VCaP (cell line): ENCODE results near the gene UNC13C.

Experiments
- H3K27ac ChIP-seq: fragments of 450-650 bp; 2 replicates; pipeline ENCODE4 v1.5.1; 2017
- TF ChIP-seq, protein P1 (sequence below): fragments of 450-650 bp; conservative IDR thresholded peaks from 2 replicates; pipeline ENCODE4 v1.5.1; 2017; ENCODE audit warnings: mild to moderate bottlenecking, moderate library complexity

Gene UNC13C

GRCh38 chr15:53974813-53975212, 3.4 kb upstream of the UNC13C start:
- TF ChIP-seq, protein P1, sequence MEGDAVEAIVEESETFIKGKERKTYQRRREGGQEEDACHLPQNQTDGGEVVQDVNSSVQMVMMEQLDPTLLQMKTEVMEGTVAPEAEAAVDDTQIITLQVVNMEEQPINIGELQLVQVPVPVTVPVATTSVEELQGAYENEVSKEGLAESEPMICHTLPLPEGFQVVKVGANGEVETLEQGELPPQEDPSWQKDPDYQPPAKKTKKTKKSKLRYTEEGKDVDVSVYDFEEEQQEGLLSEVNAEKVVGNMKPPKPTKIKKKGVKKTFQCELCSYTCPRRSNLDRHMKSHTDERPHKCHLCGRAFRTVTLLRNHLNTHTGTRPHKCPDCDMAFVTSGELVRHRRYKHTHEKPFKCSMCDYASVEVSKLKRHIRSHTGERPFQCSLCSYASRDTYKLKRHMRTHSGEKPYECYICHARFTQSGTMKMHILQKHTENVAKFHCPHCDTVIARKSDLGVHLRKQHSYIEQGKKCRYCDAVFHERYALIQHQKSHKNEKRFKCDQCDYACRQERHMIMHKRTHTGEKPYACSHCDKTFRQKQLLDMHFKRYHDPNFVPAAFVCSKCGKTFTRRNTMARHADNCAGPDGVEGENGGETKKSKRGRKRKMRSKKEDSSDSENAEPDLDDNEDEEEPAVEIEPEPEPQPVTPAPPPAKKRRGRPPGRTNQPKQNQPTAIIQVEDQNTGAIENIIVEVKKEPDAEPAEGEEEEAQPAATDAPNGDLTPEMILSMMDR: no peak
- no peak overlapping the region for H3K27ac ChIP-seq

DNA sequence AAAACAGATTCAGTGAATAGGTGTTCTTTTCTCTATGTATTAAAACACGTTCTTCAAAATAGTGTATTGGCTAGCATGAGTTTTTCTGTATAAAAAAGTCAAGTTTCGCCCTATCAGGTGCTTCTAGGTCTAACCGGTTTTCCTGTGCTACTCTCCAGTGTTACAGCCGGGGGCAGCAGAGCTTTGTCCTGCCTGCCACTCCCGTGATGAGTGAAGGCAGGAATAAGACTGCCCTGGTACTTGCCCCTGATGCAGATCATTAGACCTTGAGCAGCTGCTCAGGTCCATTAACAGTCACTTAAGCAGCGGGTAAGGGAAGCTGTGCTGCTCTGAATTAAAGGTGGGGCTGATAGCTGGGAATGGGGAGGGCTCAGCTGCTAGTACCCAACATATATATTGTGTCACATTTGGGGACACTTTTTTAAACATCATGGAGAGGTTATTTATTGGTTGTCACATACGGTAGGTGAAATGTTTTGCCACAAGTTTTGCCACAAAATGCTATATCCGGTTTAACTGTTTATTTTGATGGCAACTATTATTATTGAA, 1.3 kb upstream of the UNC13C start:
- TF ChIP-seq, protein P1: peak; percentile 72
- no peak overlapping the region for H3K27ac ChIP-seq

DNA sequence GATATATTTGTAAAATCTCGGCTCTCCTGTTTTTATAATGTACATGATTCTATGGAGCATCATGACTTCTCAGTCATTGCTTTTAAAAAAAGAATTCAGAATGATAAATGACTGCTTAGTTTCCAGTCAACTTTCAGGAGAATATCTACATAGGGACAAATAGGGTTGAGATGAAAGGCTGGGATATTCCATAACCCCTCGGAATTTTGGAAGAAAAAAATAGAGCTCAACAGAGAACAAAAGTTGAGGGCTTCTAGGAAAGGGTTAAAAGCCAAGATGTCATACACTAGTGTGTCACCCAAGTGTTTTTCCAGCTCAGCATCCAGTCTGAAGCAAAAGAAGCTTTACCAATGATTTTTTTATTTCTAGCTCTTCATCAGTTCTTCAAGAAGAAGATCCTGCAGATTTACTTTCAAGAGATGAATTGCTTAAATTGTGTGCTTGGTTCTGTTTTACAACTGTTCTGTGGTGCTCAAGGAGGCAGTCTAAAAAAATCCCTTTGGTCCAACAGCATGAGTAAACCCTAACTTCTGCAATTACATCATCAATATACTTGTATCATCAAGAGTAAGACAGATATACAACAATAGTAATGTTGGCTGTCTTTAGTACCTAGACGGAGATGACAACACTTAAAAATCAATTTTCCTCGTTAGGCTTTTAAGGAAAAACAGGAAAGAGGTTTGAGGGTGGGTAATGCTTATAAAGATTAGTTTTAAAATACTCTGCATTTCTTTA, 979 bp downstream of the UNC13C start:
- H3K27ac ChIP-seq: no peak overlapping the region
- TF ChIP-seq, protein P1: no peak

GRCh38 chr15:53980021-53980420, 1.8 kb downstream of the UNC13C start:
- TF ChIP-seq, protein P1: no peak
- no peak overlapping the region for H3K27ac ChIP-seq

- TF ChIP-seq, protein P1: no peak
- no peak overlapping the region for H3K27ac ChIP-seq
Measured at GRCh38 chr15:53982071-53982680, 3.9 kb downstream of the UNC13C start.

DNA sequence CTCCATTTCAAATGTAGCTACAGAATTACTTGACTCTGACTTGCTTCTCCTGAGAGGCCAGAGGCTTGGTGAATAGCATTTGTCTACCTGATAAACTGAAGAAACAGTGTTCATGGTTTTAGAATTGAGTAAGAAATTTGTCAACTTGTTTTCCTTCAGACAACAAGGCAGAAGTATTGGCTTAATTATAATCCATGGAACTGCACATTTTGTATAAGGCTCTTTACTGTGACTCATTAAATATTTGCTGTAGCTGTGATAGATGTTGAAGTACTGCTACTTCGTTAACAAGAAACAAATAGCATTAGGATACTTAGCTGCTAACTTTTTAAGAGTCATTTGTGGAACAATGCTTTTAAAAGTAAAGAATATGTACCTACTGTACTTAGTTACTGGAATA, 4.6 kb downstream of the UNC13C start:
- no peak overlapping the region for H3K27ac ChIP-seq
- TF ChIP-seq, protein P1: no peak

DNA sequence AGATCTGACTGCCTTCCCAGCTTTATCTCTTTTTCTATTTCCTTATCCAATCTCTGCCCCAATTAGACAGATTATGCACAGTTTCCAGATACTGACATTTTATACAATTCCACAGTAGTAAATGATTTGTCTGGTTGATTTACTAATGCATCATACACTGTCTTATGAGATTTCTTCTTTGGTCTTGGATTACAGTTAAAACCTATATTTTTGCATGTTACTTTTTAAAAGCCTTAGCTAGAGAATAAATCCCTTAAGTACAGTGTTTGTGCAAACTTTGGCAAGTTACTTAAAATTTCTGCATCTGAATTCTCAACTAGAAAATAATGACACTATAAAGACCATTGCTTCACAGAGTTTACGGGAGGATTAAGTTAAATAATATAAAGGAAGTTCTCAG, 6.0 kb downstream of the UNC13C start:
- TF ChIP-seq, protein P1: no peak
- no peak overlapping the region for H3K27ac ChIP-seq
